ENCODE results near the gene ZNF585A. TPM values are rescaled to one million over a fixed set of nuclear protein-coding genes. Genes with fewer than 3 reads are reported as not detected.
"Not testable (repeated sequence)": the region's sequence is repeated elsewhere in the genome, so short reads cannot be mapped to it uniquely, and the experiment has no call there.

The ZNF585A gene
- polyA plus RNA-seq, 1 experiment: 8.2 TPM

GRCh38 chr19:37217480-37217774 is 44.9 kb upstream of the ZNF585A start:
- CTCF ChIA-PET: interaction anchor here (0.8 to 1.4 kb wide), 2 partner anchors 17 to 26 kb away, joined by 3 read pairs; no protein-coding TSS in a partner anchor
- POLR2A ChIA-PET: no interaction called here
- Histone ChIP-seq H3K4me3 (ENCODE audit: low read depth, low read length) (peak overlapping the region; percentile 97), H3K27me3 (ENCODE audit: control insufficient read depth, insufficient read depth, low read length) (no peaks in the 10 kb centered on the region), H3K36me3 (ENCODE audit: control insufficient read depth, insufficient read depth, low read length) (no peaks in the 10 kb centered on the region)
- DNase-seq (ENCODE audit: low read depth): no peak
- no peak for TF ChIP-seq CTCF (IDR thresholded peaks at IDR 0.05; ENCODE audit: insufficient read depth, low read depth, low read length)

GRCh38 chr19:37197768-37198167 is 25.3 kb upstream of the ZNF585A start:
- Histone ChIP-seq H3K4me3 (ENCODE audit: low read depth, low read length) (no peak overlapping the region), H3K27me3 (ENCODE audit: control insufficient read depth, insufficient read depth, low read length) (no peaks in the 10 kb centered on the region), H3K36me3 (ENCODE audit: control insufficient read depth, insufficient read depth, low read length) (0 out of 2 replicates have a peak, but pooled peaks cover 3% of the 10 kb centered on the region)
- DNase-seq (ENCODE audit: low read depth): no peak
- no peak for TF ChIP-seq CTCF (IDR thresholded peaks at IDR 0.05; ENCODE audit: insufficient read depth, low read depth, low read length)
- ChIA-PET POLR2A (no interaction called here), CTCF (no interaction called here)

GRCh38 chr19:37197115-37197514 is 24.6 kb upstream of the ZNF585A start:
- H3K4me3 ChIP-seq (ENCODE audit: low read depth, low read length); H3K36me3 ChIP-seq (ENCODE audit: control insufficient read depth, insufficient read depth, low read length); POLR2A ChIA-PET; CTCF ChIA-PET; DNase-seq (ENCODE audit: low read depth); H3K27me3 ChIP-seq (ENCODE audit: control insufficient read depth, insufficient read depth, low read length): not testable (repeated sequence)

GRCh38 chr19:37195248-37195647 is 22.8 kb upstream of the ZNF585A start:
- DNase-seq (ENCODE audit: low read depth); POLR2A ChIA-PET; H3K27me3 ChIP-seq (ENCODE audit: control insufficient read depth, insufficient read depth, low read length); CTCF ChIA-PET; H3K36me3 ChIP-seq (ENCODE audit: control insufficient read depth, insufficient read depth, low read length); H3K4me3 ChIP-seq (ENCODE audit: low read depth, low read length): not testable (repeated sequence)

- POLR2A ChIA-PET; DNase-seq (ENCODE audit: low read depth); H3K4me3 ChIP-seq (ENCODE audit: low read depth, low read length); H3K36me3 ChIP-seq (ENCODE audit: control insufficient read depth, insufficient read depth, low read length); H3K27me3 ChIP-seq (ENCODE audit: control insufficient read depth, insufficient read depth, low read length); CTCF ChIA-PET: not testable (repeated sequence)
Measured at GRCh38 chr19:37186071-37186470, 13.6 kb upstream of the ZNF585A start.

GRCh38 chr19:37165635-37166034 is 6.9 kb downstream of the ZNF585A start:
- H3K27me3 ChIP-seq (ENCODE audit: control insufficient read depth, insufficient read depth, low read length): no peaks in the 10 kb centered on the region
- ChIA-PET POLR2A (no interaction called here), CTCF (interaction anchor here (0.6 kb wide), 1 partner anchor 250 kb away, joined by 3 read pairs; no protein-coding TSS in a partner anchor)
- H3K4me3 ChIP-seq (ENCODE audit: low read depth, low read length): no peak overlapping the region
- peaks cover 3% of the 10 kb centered on the region for H3K36me3 ChIP-seq (ENCODE audit: control insufficient read depth, insufficient read depth, low read length)
- no peak for TF ChIP-seq CTCF (IDR thresholded peaks at IDR 0.05; ENCODE audit: insufficient read depth, low read depth, low read length)
- DNase-seq (ENCODE audit: low read depth): no peak

GRCh38 chr19:37160153-37160552 is 12.3 kb downstream of the ZNF585A start:
- CTCF ChIA-PET: interaction anchor here (0.6 kb wide), 1 partner anchor 494 kb away, joined by 3 read pairs; no protein-coding TSS in a partner anchor
- H3K4me3 ChIP-seq (ENCODE audit: low read depth, low read length): no peak overlapping the region
- TF ChIP-seq CTCF (IDR thresholded peaks at IDR 0.05; ENCODE audit: insufficient read depth, low read depth, low read length): no peak
- POLR2A ChIA-PET: no interaction called here
- peaks cover 3% of the 10 kb centered on the region; the same call in 1 of the 2 replicates for H3K36me3 ChIP-seq (ENCODE audit: control insufficient read depth, insufficient read depth, low read length)
- no peaks in the 10 kb centered on the region for H3K27me3 ChIP-seq (ENCODE audit: control insufficient read depth, insufficient read depth, low read length)
- DNase-seq (ENCODE audit: low read depth): no peak

All from BJ (cell line).